HEK293 (cell line): ENCODE data around the gene LST1.

Source experiments
- ATF2 ChIP-seq: fragments of 450-650 bp; formaldehyde crosslinking; IDR thresholded peaks from 2 replicates; pipeline ENCODE4 v1.5.1; 2016; ENCODE audit warnings: missing biosample characterization, missing genetic modification characterization, low read depth
- CTCF ChIP-seq: fragments of 450-650 bp; formaldehyde crosslinking; IDR thresholded peaks from 2 replicates; pipeline ENCODE4 v1.5.1; 2016; ENCODE audit warnings: missing biosample characterization, missing genetic modification characterization
- SCRT1 ChIP-seq: fragments of 450-650 bp; formaldehyde crosslinking; IDR thresholded peaks from 2 replicates; pipeline ENCODE4 v1.5.1; 2016; ENCODE audit warnings: missing biosample characterization, missing genetic modification characterization, borderline replicate concordance
- ZBTB44 ChIP-seq: fragments of 450-650 bp; IDR thresholded peaks from 2 replicates; pipeline ENCODE4 v1.5.1; 2018; ENCODE audit warnings: missing biosample characterization, mild to moderate bottlenecking, missing genetic modification characterization
- ZBTB49 ChIP-seq: fragments of 450-650 bp; formaldehyde crosslinking; IDR thresholded peaks from 2 replicates; pipeline ENCODE4 v1.5.1; 2016; ENCODE audit warnings: missing biosample characterization, missing genetic modification characterization, low read depth
- ZNF140 ChIP-seq: fragments of 450-650 bp; formaldehyde crosslinking; IDR thresholded peaks from 2 replicates; pipeline ENCODE4 v1.5.1; 2016; ENCODE audit warnings: missing biosample characterization, missing genetic modification characterization
- ZNF274 ChIP-seq, 2 experiments: fragments of 200-500 bp in 1 of 2; fragments of 450-650 bp in 1 of 2; sonication (Bioruptor generic) in 1 of 2; formaldehyde crosslinking in 1 of 2; IDR thresholded peaks; 2 replicates each; pipeline versions ENCODE4 v1.5.1 to v1.6.1; 2014 to 2016; ENCODE audit warnings: borderline replicate concordance in 1 of 2, inconsistent platforms in 1 of 2, low read length in 1 of 2, missing biosample characterization in 1 of 2, missing genetic modification characterization in 1 of 2
- ZNF302 ChIP-seq: fragments of 450-650 bp; formaldehyde crosslinking; IDR thresholded peaks from 2 replicates; pipeline ENCODE4 v1.5.1; 2016; ENCODE audit warnings: missing biosample characterization, missing genetic modification characterization, low read depth
- ZNF529 ChIP-seq: fragments of 450-650 bp; formaldehyde crosslinking; IDR thresholded peaks from 2 replicates; pipeline ENCODE4 v1.5.1; 2017; ENCODE audit warnings: missing genetic modification characterization, missing biosample characterization; ENCODE audit not compliant: insufficient replicate concordance
- ZNF704 ChIP-seq: fragments of 450-650 bp; formaldehyde crosslinking; IDR thresholded peaks from 2 replicates; pipeline ENCODE4 v1.5.1; 2016; ENCODE audit warnings: missing biosample characterization, missing genetic modification characterization

GRCh38 chr6:31610968-31611367 lies 24.9 kb downstream of the LST1 start:
- TF ChIP-seq CTCF (tag by site-specific recombination) (no peak), ZBTB44 (no peak), ZBTB49 (tag by site-specific recombination) (no peak), ZNF704 (tag by site-specific recombination) (no peak), SCRT1 (tag by site-specific recombination) (no peak), ZNF274 (IDR thresholded peaks at IDR 0.05; ENCODE audit: low read length) (no peak), ZNF274 (tag by site-specific recombination; IDR thresholded peaks at IDR 0.05; ENCODE audit: borderline replicate concordance) (no peak), ZNF529 (tag by site-specific recombination) (no peak), ATF2 (tag by site-specific recombination) (no peak), ZNF140 (tag by site-specific recombination) (no peak), ZNF302 (tag by site-specific recombination) (no peak)
